Endothelial cell of umbilical vein (primary cell): Measurements from ENCODE around the gene BOD1L1. TPM values are rescaled to one million over a fixed set of nuclear protein-coding genes. Genes with fewer than 3 reads are reported as not detected.

ENCODE experiments used
- BruUV-seq: library from RNA; stranded (reverse); fragments of 400-500 nt; replicated peaks from 2 replicates; lab custom pipeline; 2021; lab: Mats Ljungman, UMichigan
- CTCF ChIA-PET: fragments of 300-600, 350-600 bp; sonication (Branson Sonifier 250); formaldehyde crosslinking; loops from one replicate; lab custom pipeline; 2021; ENCODE audit warnings: antibody characterized with exemption, inconsistent platforms; lab: Charles Lee
- POLR2A ChIA-PET: fragments of 300-600, 350-600 bp; sonication (Branson Sonifier 250); formaldehyde crosslinking; loops from one replicate; lab custom pipeline; 2021; ENCODE audit warnings: antibody characterized with exemption, inconsistent platforms; lab: Charles Lee
- DNase-seq: peaks from one replicate; pipeline ENCODE4 v3.0.0-alpha.2; 2011; ENCODE audit warnings: low read depth, low spot score
- FAIRE-seq: peaks from 2 replicates; lab custom pipeline; 2011; peaks lifted over from hg19 to GRCh38; lab: Jason Lieb, UNC
- H2AFZ ChIP-seq: 2 replicates; pipeline ENCODE4 v1.6.0; 2012; ENCODE audit warnings: low read depth, low read length, control low read depth, inconsistent platforms
- H3K27ac ChIP-seq: 2 replicates; pipeline ENCODE4 v1.5.1; 2011; ENCODE audit warnings: low read depth, mild to moderate bottlenecking, control low read depth, low read length, moderate library complexity; ENCODE audit not compliant: insufficient read depth
- H3K27me3 ChIP-seq, 2 experiments: 2 replicates each; pipeline versions ENCODE4 v1.6.0 to v1.6.1; 2011; ENCODE audit warnings: low read length in 2 of 2, mixed read lengths in 1 of 2; ENCODE audit not compliant: control insufficient read depth in 2 of 2, insufficient read depth in 2 of 2
- H3K36me3 ChIP-seq, 2 experiments: 2 replicates in 1 of 2; 3 replicates in 1 of 2; pipeline ENCODE4 v1.5.1; 2011; ENCODE audit warnings: low read length in 2 of 2, mild to moderate bottlenecking in 1 of 2, moderate library complexity in 1 of 2; ENCODE audit not compliant: control insufficient read depth in 2 of 2, insufficient read depth in 2 of 2; ENCODE audit errors: extremely low read depth in 1 of 2
- H3K4me1 ChIP-seq: 3 replicates; pipeline ENCODE4 v1.5.1; 2011; ENCODE audit warnings: mild to moderate bottlenecking, low read length; ENCODE audit not compliant: control insufficient read depth, insufficient read depth; ENCODE audit errors: extremely low read depth
- H3K4me2 ChIP-seq: 2 replicates; pipeline ENCODE4 v1.6.1; 2011; ENCODE audit warnings: low read length, control low read depth, mixed read lengths; ENCODE audit not compliant: insufficient read depth
- H3K4me3 ChIP-seq, 3 experiments: fragments of 200-600 bp in 1 of 3; sonication (generic), shearing (Covaris generic) in 1 of 3; replicated peaks in 1 of 3; 2 replicates each; pipeline ENCODE4 v1.5.1; 2011 to 2016; ENCODE audit warnings: control low read depth in 3 of 3, low read length in 3 of 3, mild to moderate bottlenecking in 2 of 3, inconsistent platforms in 1 of 3, low read depth in 1 of 3, moderate library complexity in 1 of 3; ENCODE audit not compliant: insufficient read depth in 1 of 3
- H3K79me2 ChIP-seq: 2 replicates; pipeline ENCODE4 v1.6.0; 2012; ENCODE audit warnings: low read length, inconsistent platforms; ENCODE audit not compliant: control insufficient read depth, insufficient read depth
- H3K9ac ChIP-seq: replicated peaks from 2 replicates; pipeline ENCODE3; 2011; ENCODE audit warnings: low read length, control low read depth; ENCODE audit not compliant: insufficient read depth; ENCODE audit errors: extremely low read depth
- H3K9me1 ChIP-seq: replicated peaks from 3 replicates; pipeline ENCODE4 v1.6.0; 2011; ENCODE audit warnings: mild to moderate bottlenecking, low read length; ENCODE audit not compliant: control insufficient read depth, insufficient read depth; ENCODE audit errors: extremely low read depth
- H3K9me3 ChIP-seq: replicated peaks from 2 replicates; pipeline ENCODE4 v1.5.1; 2012; ENCODE audit warnings: low read length, inconsistent platforms; ENCODE audit not compliant: control insufficient read depth, insufficient read depth
- H4K20me1 ChIP-seq: replicated peaks from 2 replicates; pipeline ENCODE3; 2011; ENCODE audit warnings: mild to moderate bottlenecking, low read length; ENCODE audit not compliant: control insufficient read depth, insufficient read depth; ENCODE audit errors: extremely low read depth
- EZH2 ChIP-seq: IDR thresholded peaks from 2 replicates; pipeline ENCODE4 v1.6.1; 2012; ENCODE audit warnings: borderline replicate concordance, low read depth, mild to moderate bottlenecking, moderate library complexity, low read length, inconsistent platforms; ENCODE audit not compliant: severe bottlenecking
- FOS ChIP-seq: IDR thresholded peaks from 2 replicates; pipeline ENCODE4 v1.6.1; 2011; ENCODE audit warnings: mild to moderate bottlenecking, low read length, moderate library complexity, borderline replicate concordance; ENCODE audit not compliant: insufficient read depth
- GATA2 ChIP-seq: IDR thresholded peaks from 2 replicates; pipeline ENCODE4 v1.7.0; 2011; ENCODE audit warnings: low read depth, mild to moderate bottlenecking, moderate library complexity, mixed read lengths, low read length; ENCODE audit not compliant: insufficient read length, insufficient read depth
- JUN ChIP-seq: IDR thresholded peaks from 2 replicates; pipeline ENCODE4 v1.6.1; 2011; ENCODE audit warnings: borderline replicate concordance, low read depth; ENCODE audit not compliant: insufficient read length, insufficient read depth
- MAX ChIP-seq: IDR thresholded peaks from 2 replicates; pipeline ENCODE4 v1.6.1; 2011; ENCODE audit not compliant: insufficient read depth, insufficient read length
- MYC ChIP-seq: IDR thresholded peaks from one replicate; pipeline ENCODE4 v1.6.1; 2011; ENCODE audit warnings: mild to moderate bottlenecking, low read depth, low read length
- POLR2A ChIP-seq: IDR thresholded peaks from 2 replicates; pipeline ENCODE4 v1.6.1; 2012; ENCODE audit warnings: low read depth, mild to moderate bottlenecking, control low read depth, low read length
- POLR2AphosphoS5 ChIP-seq: IDR thresholded peaks from 2 replicates; pipeline ENCODE4 v1.6.1; 2012; ENCODE audit warnings: low read depth, mild to moderate bottlenecking, control low read depth, low read length, moderate library complexity; ENCODE audit not compliant: insufficient read depth
- dilution Hi-C: fragments of 300-500 bp; cut with MboI; formaldehyde crosslinking; loops from one replicate; pipeline ENCODE4 v1.15.0; 2019; ENCODE audit warnings: low sequenced_read_pairs; ENCODE audit not compliant: extremely low pct_ligation_motif_present
- intact Hi-C: fragments of 100-400 bp; cut with micrococcal nuclease; formaldehyde crosslinking; loops from one replicate; pipeline ENCODE4 v1.10.0; 2022
- polyA plus RNA-seq, 4 experiments: library from polyadenylated mRNA; depleted of rRNA in 3 of 4; stranded (reverse) in 3 of 4; unstranded in 1 of 4; fragments of >200 nt; gene quantifications; 2 replicates each; pipeline versions ENCODE4 v1.2.1 to v1.2.3, GENCODE V29; 2011 to 2012; ENCODE audit warnings: missing spikeins in 1 of 4
- total RNA-seq: library from RNA; stranded (reverse); gene quantifications from 2 replicates; pipeline ENCODE4 v1.2.3, GENCODE V29; 2021
- TF ChIP-seq, protein P1 (sequence below), 2 donors: IDR thresholded peaks; 1 replicate in 1 of 2; 2 replicates in 1 of 2; pipeline ENCODE4 v1.5.1; 2011; ENCODE audit warnings: low read length in 2 of 2, mild to moderate bottlenecking in 2 of 2, moderate library complexity in 2 of 2, control low read depth in 1 of 2, inconsistent platforms in 1 of 2, low read depth in 1 of 2; ENCODE audit not compliant: insufficient read depth in 1 of 2; ENCODE audit errors: extremely low read depth in 1 of 2

BOD1L1 gene
- total and polyA plus RNA-seq, 2 donors (not counting 3 experiments of a cell fraction or from before 2014, with no cell fraction given) = 5.2 to 31.2 TPM

DNA sequence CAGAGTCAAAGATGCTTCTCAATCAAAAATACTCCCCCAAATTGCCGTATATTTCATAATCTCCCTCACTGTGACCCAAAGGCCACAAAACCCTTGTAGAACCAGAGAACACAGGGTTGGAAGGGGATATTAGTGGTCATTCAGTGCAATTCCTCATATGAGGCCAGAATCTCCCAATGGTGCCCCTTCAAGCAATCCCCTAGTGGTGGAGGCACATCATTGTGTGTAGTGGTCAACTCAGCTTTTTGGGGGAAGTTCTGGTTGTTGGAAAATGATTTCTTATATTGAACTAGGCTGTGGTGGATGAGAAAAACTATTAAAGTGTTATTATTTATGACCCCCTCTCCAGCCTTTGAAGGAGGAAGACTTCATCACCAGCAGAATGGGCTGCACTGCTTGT lies 17.6 kb upstream of the BOD1L1 start:
- no TSS peak for BruUV-seq
- Histone ChIP-seq H3K9ac (no peak overlapping the region), H3K4me1 (no peaks in the 10 kb centered on the region), H3K36me3 (no peaks in the 10 kb centered on the region), H3K4me3 (no peak overlapping the region), H3K9me3 (no peaks in the 10 kb centered on the region), H3K9me1 (no peaks in the 10 kb centered on the region), H3K27me3 (peaks cover 0 to 6% of the 10 kb centered on the region in 2 experiments), H3K4me2 (no peak overlapping the region), H2AFZ (no peak overlapping the region), H4K20me1 (no peaks in the 10 kb centered on the region), H3K27ac (no peak overlapping the region), H3K79me2 (no peaks in the 10 kb centered on the region)
- ChIA-PET POLR2A (no interaction called here), CTCF (no interaction called here)
- dilution Hi-C loops = loop anchor here (25.0 kb wide), 1 partner anchor 542 kb away; no protein-coding TSS in a partner anchor
- intact Hi-C loops = no loop called here
- FAIRE-seq (no peak), DNase-seq (no peak)
- TF ChIP-seq EZH2 = no peak
- TF ChIP-seq, protein P1, sequence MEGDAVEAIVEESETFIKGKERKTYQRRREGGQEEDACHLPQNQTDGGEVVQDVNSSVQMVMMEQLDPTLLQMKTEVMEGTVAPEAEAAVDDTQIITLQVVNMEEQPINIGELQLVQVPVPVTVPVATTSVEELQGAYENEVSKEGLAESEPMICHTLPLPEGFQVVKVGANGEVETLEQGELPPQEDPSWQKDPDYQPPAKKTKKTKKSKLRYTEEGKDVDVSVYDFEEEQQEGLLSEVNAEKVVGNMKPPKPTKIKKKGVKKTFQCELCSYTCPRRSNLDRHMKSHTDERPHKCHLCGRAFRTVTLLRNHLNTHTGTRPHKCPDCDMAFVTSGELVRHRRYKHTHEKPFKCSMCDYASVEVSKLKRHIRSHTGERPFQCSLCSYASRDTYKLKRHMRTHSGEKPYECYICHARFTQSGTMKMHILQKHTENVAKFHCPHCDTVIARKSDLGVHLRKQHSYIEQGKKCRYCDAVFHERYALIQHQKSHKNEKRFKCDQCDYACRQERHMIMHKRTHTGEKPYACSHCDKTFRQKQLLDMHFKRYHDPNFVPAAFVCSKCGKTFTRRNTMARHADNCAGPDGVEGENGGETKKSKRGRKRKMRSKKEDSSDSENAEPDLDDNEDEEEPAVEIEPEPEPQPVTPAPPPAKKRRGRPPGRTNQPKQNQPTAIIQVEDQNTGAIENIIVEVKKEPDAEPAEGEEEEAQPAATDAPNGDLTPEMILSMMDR (IDR thresholded peaks at IDR 0.05; ENCODE audit: extremely low read depth in 1 of 2, insufficient read depth in 1 of 2, low read depth in 1 of 2, low read length in 2 of 2) = peak in 1 of 2 donors; percentile 3

GRCh38 chr4:13642170-13642950 lies 14.8 kb upstream of the BOD1L1 start:
- Histone ChIP-seq H2AFZ (no peak overlapping the region), H3K9me1 (no peaks in the 10 kb centered on the region), H3K79me2 (no peaks in the 10 kb centered on the region), H3K27me3 (peaks cover 0 to 3% of the 10 kb centered on the region in 2 experiments), H3K4me2 (no peak overlapping the region), H3K36me3 (no peaks in the 10 kb centered on the region), H3K4me3 (no peak overlapping the region), H3K9me3 (no peaks in the 10 kb centered on the region), H3K9ac (no peak overlapping the region), H3K4me1 (no peaks in the 10 kb centered on the region), H4K20me1 (no peaks in the 10 kb centered on the region), H3K27ac (no peak overlapping the region)
- FAIRE-seq (no peak), DNase-seq (no peak)
- POLR2A ChIA-PET = no interaction called here
- no TSS peak for BruUV-seq
- no peak for TF ChIP-seq MAX
- no peak for TF ChIP-seq POLR2AphosphoS5
- TF ChIP-seq, protein P1 (IDR thresholded peaks at IDR 0.05; ENCODE audit: extremely low read depth in 1 of 2, insufficient read depth in 1 of 2, low read depth in 1 of 2, low read length in 2 of 2) = no peak
- no peak for TF ChIP-seq EZH2
- TF ChIP-seq POLR2A = no peak
- no peak for TF ChIP-seq JUN
- TF ChIP-seq GATA2 = no peak
- TF ChIP-seq FOS = no peak
- no peak for TF ChIP-seq MYC
- dilution Hi-C loops (loop anchor here (25.0 kb wide), 1 partner anchor 545 kb away; no protein-coding TSS in a partner anchor), intact Hi-C loops (no loop called here)
- CTCF ChIA-PET = interaction anchor here (1.3 to 3.7 kb wide), 3 partner anchors 12 to 13 kb away, joined by 3 to 23 read pairs (median 6); no protein-coding TSS in a partner anchor
